ENCODE data around the gene TBPL2.

DNA sequence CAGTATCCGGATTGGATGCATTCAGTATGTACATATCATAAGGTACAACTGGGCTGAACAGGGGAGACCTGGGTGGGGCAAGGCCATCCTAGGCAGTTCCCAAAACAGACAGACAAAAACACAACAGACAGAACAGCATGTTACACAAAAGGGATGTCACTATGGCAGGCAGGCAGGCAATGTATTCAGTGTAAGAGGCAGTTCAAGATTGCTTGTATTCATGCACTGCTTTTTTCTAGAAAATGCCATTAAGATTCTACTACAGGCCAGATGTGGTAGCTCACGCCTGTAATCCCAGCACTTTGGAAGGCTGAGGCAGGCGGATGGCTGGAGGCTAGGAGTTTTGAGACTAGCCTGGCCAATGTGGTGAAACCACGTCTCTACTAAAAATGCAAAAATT is 3.5 kb downstream of the TBPL2 start:
- TF ChIP-seq, protein P1, sequence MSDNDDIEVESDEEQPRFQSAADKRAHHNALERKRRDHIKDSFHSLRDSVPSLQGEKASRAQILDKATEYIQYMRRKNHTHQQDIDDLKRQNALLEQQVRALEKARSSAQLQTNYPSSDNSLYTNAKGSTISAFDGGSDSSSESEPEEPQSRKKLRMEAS (IDR thresholded peaks at IDR 0.05), result no peak
- no peak for TF ChIP-seq POLR2AphosphoS5 (IDR thresholded peaks at IDR 0.05; ENCODE audit: low read depth, low read length)
